Liver (tissue), 3 donors: ENCODE measurements around the gene C15orf39.

ENCODE experiments used
- CTCF ChIP-seq: fragments of 150-350 bp; IDR thresholded peaks from 2 replicates; pipeline ENCODE4 v1.5.1; 2017; ENCODE audit warnings: improper control_type of control experiment, low read depth, low read length; ENCODE audit not compliant: missing input control
- MAX ChIP-seq: IDR thresholded peaks from 2 replicates; pipeline ENCODE4 v1.6.1; 2016; ENCODE audit warnings: antibody characterized with exemption
- TAF1 ChIP-seq: conservative IDR thresholded peaks from 2 replicates; pipeline ENCODE4 v1.6.1; 2016; ENCODE audit warnings: antibody characterized with exemption, mild to moderate bottlenecking
- donor health status: healthy.
- donor health status: healthy.

DNA sequence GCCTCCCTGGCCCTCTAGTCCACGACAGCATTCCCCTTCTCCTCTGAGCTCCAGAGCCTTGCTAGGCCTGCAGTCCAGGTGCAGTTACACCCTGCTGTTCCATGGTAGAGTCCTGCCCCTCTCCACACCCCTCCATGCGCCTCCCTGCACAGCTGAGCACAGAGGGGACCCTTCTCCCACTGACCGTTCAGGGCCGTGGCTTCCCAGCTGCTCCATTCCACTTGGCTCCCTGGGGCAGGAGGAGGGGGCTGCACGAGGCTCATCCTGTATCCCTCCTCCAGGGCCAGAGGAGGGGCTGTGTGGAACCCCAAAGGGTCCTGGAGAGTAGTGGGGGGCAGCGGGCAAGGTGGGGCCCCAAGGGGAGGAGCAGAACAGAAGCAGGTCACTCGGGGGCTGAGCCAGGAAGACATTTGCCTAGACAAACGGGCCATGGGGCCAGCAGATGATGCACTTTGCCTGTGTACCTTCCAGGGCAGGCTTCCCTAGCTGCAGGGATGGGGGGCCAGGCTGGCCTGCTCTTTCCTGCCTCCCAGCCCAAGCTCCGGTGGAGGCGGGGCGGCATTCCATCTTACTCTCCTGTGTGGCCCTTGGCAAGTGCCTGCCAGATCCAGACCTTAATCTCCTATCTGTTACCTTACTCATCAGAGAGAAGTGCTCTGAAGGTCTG is 35.8 kb downstream of the C15orf39 start:
- TF ChIP-seq CTCF = no peak
- TF ChIP-seq TAF1 = no peak
- TF ChIP-seq MAX = no peak
